Heart right ventricle (tissue), 16 donors: ENCODE results near the gene UBAC2. TPM values are rescaled to one million over a fixed set of nuclear protein-coding genes. Genes with fewer than 3 reads are reported as not detected.
"Not testable (repeated sequence)": the region's sequence is repeated elsewhere in the genome, so short reads cannot be mapped to it uniquely, and the experiment has no call there.

Experiments used
- ATAC-seq, 8 donors: fragments of 200-7000 bp; cut with Tn5 transposase; one replicate each; pipeline ENCODE4 v1.9.1; 2020; ENCODE audit warnings: mild to moderate bottlenecking in 8 of 8, moderate library complexity in 8 of 8, moderate number of reproducible peaks in 1 of 8
- DNase-seq, 2 donors: peaks; one replicate each; pipeline ENCODE4 v3.0.0-alpha.2; 2020
- H3K27ac ChIP-seq, 10 donors: fragments of 200-600 bp; sonication (generic) in 2 of 10; one replicate each; pipeline versions ENCODE4 v1.5.0 to v1.8.0; 2020 to 2022; ENCODE audit warnings: mild to moderate bottlenecking in 3 of 10
- H3K27me3 ChIP-seq, 7 donors: fragments of 200-600 bp; one replicate each; pipeline ENCODE4 v1.8.0; 2021 to 2022; ENCODE audit warnings: mild to moderate bottlenecking in 2 of 7
- H3K36me3 ChIP-seq, 9 donors: fragments of 200-600 bp; sonication (generic) in 1 of 9; one replicate each; pipeline versions ENCODE4 v1.5.0 to v1.8.0; 2020 to 2022; ENCODE audit warnings: mild to moderate bottlenecking in 2 of 9
- H3K4me1 ChIP-seq, 9 donors: fragments of 200-600 bp; sonication (generic) in 1 of 9; one replicate each; pipeline versions ENCODE4 v1.5.0 to v1.8.0; 2020 to 2022; ENCODE audit warnings: mild to moderate bottlenecking in 4 of 9
- H3K4me3 ChIP-seq, 10 donors: fragments of 200-600 bp; sonication (generic) in 2 of 10; one replicate each; pipeline versions ENCODE4 v1.5.0 to v1.8.0; 2020 to 2022; ENCODE audit warnings: mild to moderate bottlenecking in 7 of 10, moderate library complexity in 2 of 10
- H3K9me3 ChIP-seq, 11 donors: fragments of 200-600 bp in 10 of 11; sonication (generic) in 2 of 11; one replicate each; pipeline versions ENCODE4 v1.5.0 to v1.8.0; 2013 to 2022; ENCODE audit warnings: mild to moderate bottlenecking in 2 of 11, control low read depth in 1 of 11, moderate library complexity in 1 of 11
- WGBS, 2 donors: extraction: QIAGEN DNeasy Blood & Tissue Kit; methylation state at CpG; one replicate each; pipeline ENCODE4 v1.1.7; 2013; ENCODE audit warnings: inconsistent platforms in 1 of 2; 5-methylcytosine and 5-hydroxymethylcytosine counted together
- intact Hi-C, 10 donors: fragments of 100-400 bp; cut with DNase I; formaldehyde crosslinking; loops; one replicate each; pipeline versions ENCODE4 v1.11.1 to v1.14.2; 2022
- polyA plus RNA-seq, 2 donors: library from polyadenylated mRNA; stranded (reverse); fragments of 200-250 nt; gene quantifications; one replicate each; pipeline ENCODE4 v1.2.3, GENCODE V29; 2013
- total RNA-seq, 10 donors: library from RNA; stranded (reverse); fragmentation: NEBNext Ultra II Directional in 3 of 10; extraction: Animal tissue kit (Norgen Biotek cat#: 25700) in 3 of 10; gene quantifications; one replicate each; pipeline versions ENCODE4 v1.2.1 to v1.2.4, GENCODE V29; 2021 to 2023
- TF ChIP-seq, protein P1 (sequence below), 9 donors: fragments of 200-600 bp; sonication (generic) in 2 of 9; IDR thresholded peaks; one replicate each; pipeline versions ENCODE4 v1.5.0 to v1.8.0; 2021 to 2022; ENCODE audit warnings: antibody characterized with exemption in 9 of 9, mild to moderate bottlenecking in 5 of 9, moderate library complexity in 1 of 9
- donor health status: Arrhythmogenic right ventricular cardiomyopathy.
- donor health status: ischemic (EF 13 %, LVEDD 7.1; RV severe dilation, severe dysfunction).
- donor health status: healthy with polysubstance abuse.
- donor health status: DM: no; HTN: yes; CAD: no.
- donor health status: DM: no; HTN: no; CAD: no.
- donor health status: ischemic (EF 25% LVEDD 6.9; RV normal size, moderate dysfunction).
- donor health status: ischemic (EF 25% LVEDD 5.7; RV mildly dilated, moderate dysfunction).
- donor health status: healthy.
- donor health status: DM: yes; HTN: yes; CAD: no.
- donor health status: Ischemic cardiomyopathy.
- donor health status: ischemic (EF 35%, LVEDD 5.7; RV mildly dilated, moderate dysfunction).
- donor health status: nonischemic (EF 11% LVEDD 7.7; RV severe dilation, severe dysfunction).
- donor health status: DM: yes; HTN: yes; CAD: no.
- donor health status: PGD.
- donor health status: ischemic (EF 29% LVEDD 5.4; RV normal size, mild dysfunction).
- donor health status: nonischemic (EF 23%, LVEDD 6.1; RV moderate dilation, normal function).

The UBAC2 gene
- total and polyA plus RNA-seq, 12 donors = 31.8 to 60.4 (median 47.0) TPM

DNA sequence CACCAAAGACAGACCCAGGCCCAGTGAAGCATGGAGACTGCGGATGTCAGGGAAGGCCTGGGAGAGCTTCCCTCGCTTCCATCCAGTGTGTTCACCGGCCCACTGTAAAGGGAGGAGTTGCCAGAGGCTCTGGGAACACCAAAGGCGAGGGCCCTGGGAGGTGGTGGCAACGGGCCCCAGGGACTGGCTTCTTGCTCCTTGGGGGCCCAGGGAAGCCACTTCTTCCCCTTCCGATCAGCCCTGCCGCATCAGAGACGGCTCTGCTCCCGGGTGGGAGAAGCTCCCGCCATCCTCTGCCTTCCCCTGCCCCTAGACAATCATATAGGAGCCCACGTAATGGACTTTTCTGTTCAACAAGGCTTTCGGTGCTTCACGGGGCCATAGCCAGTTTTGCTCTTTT is 189.9 kb downstream of the UBAC2 start:
- intact Hi-C loops = loop anchor here in 1 of 10 donors (10.0 kb wide), 1 partner anchor 1036 kb away; no protein-coding TSS in a partner anchor
- DNase-seq (no peak), ATAC-seq (no peak)
- H3K4me1 ChIP-seq = peaks cover 0 to 6% (median 0%) of the 10 kb centered on the region in 9 donors
- no peaks in the 10 kb centered on the region for H3K9me3 ChIP-seq
- no peak overlapping the region for H3K27ac ChIP-seq
- TF ChIP-seq, protein P1, sequence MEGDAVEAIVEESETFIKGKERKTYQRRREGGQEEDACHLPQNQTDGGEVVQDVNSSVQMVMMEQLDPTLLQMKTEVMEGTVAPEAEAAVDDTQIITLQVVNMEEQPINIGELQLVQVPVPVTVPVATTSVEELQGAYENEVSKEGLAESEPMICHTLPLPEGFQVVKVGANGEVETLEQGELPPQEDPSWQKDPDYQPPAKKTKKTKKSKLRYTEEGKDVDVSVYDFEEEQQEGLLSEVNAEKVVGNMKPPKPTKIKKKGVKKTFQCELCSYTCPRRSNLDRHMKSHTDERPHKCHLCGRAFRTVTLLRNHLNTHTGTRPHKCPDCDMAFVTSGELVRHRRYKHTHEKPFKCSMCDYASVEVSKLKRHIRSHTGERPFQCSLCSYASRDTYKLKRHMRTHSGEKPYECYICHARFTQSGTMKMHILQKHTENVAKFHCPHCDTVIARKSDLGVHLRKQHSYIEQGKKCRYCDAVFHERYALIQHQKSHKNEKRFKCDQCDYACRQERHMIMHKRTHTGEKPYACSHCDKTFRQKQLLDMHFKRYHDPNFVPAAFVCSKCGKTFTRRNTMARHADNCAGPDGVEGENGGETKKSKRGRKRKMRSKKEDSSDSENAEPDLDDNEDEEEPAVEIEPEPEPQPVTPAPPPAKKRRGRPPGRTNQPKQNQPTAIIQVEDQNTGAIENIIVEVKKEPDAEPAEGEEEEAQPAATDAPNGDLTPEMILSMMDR (IDR thresholded peaks at IDR 0.05) = no peak
- WGBS, 2 donors = 93 to 95% methylated on average over 13 of the region's 13 CpGs
- H3K4me3 ChIP-seq = no peak overlapping the region
- no peaks in the 10 kb centered on the region for H3K27me3 ChIP-seq
- H3K36me3 ChIP-seq = peaks cover 0 to 17% (median 10%) of the 10 kb centered on the region in 9 donors

DNA sequence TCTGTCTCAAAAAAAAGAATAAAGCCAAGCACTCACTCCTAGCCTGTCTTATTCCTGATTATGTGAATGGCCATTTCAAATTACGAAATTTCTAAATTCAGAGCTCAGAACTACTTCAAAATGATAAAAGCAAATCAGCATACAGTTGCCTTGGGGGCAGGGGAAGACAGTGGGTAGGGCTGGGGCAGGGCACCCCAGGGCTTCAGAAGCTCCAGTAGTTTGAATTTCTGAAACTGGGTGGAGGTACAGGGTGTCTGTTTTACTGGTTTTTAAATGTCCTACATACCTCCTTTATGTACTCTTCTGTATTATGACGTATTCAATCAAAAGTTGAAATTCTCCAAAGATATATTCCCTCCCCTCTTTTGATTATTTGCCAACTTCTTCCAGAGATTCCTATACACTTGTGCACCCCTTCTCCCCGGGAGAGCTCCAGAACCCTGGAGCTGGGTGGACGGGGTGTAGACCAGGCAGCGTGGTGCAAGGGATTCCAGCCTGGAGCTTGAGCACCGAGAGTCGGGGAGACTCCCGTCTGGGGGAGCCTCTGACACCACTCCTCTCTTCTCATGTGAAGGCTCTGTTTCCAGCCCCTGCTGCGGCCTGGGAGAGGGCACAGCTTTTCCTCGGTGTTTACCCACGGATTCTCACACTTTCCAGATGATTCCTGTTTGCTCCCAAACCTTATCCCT is 191.3 kb downstream of the UBAC2 start:
- H3K9me3 ChIP-seq = no peaks in the 10 kb centered on the region
- TF ChIP-seq, protein P1 (IDR thresholded peaks at IDR 0.05) = no peak
- H3K36me3 ChIP-seq = peaks cover 0 to 5% (median 0%) of the 10 kb centered on the region in 9 donors
- DNase-seq (no peak), ATAC-seq (no peak)
- H3K27ac ChIP-seq = no peak overlapping the region
- 82 to 89% methylated on average over 11 of the region's 11 CpGs for WGBS, 2 donors
- no peak overlapping the region for H3K4me3 ChIP-seq
- intact Hi-C loops = loop anchor here in 1 of 10 donors (10.0 kb wide), 1 partner anchor 1037 kb away; no protein-coding TSS in a partner anchor
- H3K4me1 ChIP-seq = peaks cover 0 to 1% (median 0%) of the 10 kb centered on the region in 9 donors
- no peaks in the 10 kb centered on the region for H3K27me3 ChIP-seq

DNA sequence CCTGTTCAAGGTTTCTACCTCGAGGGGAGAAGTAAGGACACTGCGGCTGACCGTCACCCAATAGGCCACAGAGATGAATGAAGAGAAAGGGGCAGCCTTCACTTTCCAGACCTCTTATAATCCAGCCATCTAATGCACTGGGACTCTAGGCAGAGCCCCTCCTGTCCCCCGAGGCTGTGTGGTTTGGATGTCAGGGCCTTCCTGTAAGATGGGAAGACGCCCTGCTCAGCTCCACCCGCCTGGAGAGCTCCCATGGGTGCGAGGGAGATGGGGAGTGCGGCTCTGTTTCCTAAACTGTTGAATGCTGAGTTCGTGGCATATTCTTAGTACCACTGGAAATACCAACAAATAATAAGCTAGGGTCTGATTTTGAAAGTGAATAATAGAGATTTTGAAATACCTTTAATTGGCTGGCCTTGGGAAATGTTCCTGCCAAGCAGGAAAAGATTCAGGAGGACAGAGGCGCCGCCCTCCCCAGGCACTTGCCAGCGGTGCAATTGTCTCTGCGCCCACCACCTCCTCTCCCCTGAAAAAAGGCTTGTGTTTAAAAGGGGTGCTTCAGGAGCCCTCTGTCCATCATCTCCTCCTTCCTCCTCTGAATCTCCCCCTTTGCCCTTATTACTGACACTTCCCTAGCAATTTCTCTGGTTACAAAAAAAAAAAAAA is 191.9 kb downstream of the UBAC2 start:
- Histone ChIP-seq H3K4me3 (no peak overlapping the region), H3K4me1 (no peaks in the 10 kb centered on the region), H3K27ac (no peak overlapping the region), H3K27me3 (no peaks in the 10 kb centered on the region), H3K9me3 (no peaks in the 10 kb centered on the region), H3K36me3 (peaks cover 0 to under 1% (median 0%) of the 10 kb centered on the region in 9 donors)
- ATAC-seq (no peak), DNase-seq (no peak)
- WGBS, 2 donors = 66 to 71% methylated on average over 13 of the region's 13 CpGs
- TF ChIP-seq, protein P1 (IDR thresholded peaks at IDR 0.05) = no peak
- intact Hi-C loops = loop anchor here in 1 of 10 donors (10.0 kb wide), 1 partner anchor 1038 kb away; no protein-coding TSS in a partner anchor

DNA sequence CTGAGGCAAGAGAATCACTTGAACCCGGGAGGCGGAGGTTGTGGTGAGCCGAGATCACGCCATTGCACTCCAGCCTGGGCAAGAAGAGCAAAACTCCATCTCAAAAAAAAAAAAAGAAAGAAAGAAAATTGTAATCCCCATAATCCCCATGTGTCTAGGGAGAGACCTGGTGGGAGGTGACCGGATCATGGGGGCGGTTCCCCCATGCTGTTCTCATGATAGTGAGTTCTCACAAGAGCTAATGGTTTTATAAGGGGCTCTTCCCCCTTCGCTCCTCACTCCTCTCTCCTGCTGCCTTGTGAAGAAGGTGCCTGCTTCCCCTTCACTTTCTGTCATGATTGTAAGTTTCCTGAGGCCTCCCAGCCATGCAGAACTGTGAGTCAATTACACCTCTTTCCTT is 192.7 kb downstream of the UBAC2 start:
- H3K9me3 ChIP-seq, ATAC-seq, H3K36me3 ChIP-seq, H3K4me1 ChIP-seq, H3K27me3 ChIP-seq, DNase-seq, H3K27ac ChIP-seq, H3K4me3 ChIP-seq: not testable (repeated sequence)
- WGBS, 2 donors = 93 to 97% methylated on average over 7 of the region's 7 CpGs
- intact Hi-C loops = loop anchor here in 1 of 10 donors (10.0 kb wide), 1 partner anchor 1039 kb away; no protein-coding TSS in a partner anchor
